ENCODE results near the gene GVQW3. TPM values are rescaled to one million over a fixed set of nuclear protein-coding genes. Genes with fewer than 3 reads are reported as not detected.

The GVQW3 gene
- total RNA-seq, 1 donor from 2014 or later, result 3.8 TPM

DNA sequence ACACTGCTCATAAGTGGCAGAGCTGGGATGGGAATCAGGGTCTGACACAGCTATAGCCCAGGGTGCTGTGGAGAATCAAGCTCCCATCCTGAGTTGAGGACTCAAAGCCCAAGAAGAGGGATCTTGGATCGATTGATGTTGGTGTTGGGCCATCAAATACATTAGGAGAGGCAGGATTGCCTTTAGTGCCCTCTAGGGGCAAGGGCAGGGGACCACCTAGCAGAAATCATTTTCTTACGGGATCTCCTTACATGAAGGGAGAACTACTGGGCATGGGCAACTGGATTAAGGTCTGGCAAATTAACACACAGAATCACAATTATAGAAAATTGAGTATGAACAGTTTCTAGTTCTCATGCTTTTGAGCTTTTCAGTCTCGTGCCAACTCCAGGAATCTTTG is 38.8 kb downstream of the GVQW3 start:
- TF ChIP-seq, protein P1, sequence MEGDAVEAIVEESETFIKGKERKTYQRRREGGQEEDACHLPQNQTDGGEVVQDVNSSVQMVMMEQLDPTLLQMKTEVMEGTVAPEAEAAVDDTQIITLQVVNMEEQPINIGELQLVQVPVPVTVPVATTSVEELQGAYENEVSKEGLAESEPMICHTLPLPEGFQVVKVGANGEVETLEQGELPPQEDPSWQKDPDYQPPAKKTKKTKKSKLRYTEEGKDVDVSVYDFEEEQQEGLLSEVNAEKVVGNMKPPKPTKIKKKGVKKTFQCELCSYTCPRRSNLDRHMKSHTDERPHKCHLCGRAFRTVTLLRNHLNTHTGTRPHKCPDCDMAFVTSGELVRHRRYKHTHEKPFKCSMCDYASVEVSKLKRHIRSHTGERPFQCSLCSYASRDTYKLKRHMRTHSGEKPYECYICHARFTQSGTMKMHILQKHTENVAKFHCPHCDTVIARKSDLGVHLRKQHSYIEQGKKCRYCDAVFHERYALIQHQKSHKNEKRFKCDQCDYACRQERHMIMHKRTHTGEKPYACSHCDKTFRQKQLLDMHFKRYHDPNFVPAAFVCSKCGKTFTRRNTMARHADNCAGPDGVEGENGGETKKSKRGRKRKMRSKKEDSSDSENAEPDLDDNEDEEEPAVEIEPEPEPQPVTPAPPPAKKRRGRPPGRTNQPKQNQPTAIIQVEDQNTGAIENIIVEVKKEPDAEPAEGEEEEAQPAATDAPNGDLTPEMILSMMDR (IDR thresholded peaks at IDR 0.05), result peak; percentile 15
- peaks cover 26% of the 10 kb centered on the region for H3K27me3 Mint-ChIP-seq (ENCODE audit: unreplicated experiment)
- no peaks in the 10 kb centered on the region for H3K9me3 Mint-ChIP-seq (ENCODE audit: unreplicated experiment)
- H3K27ac Mint-ChIP-seq (ENCODE audit: unreplicated experiment), result no peak overlapping the region
- H3K4me1 Mint-ChIP-seq (ENCODE audit: unreplicated experiment), result no peaks in the 10 kb centered on the region
- no peaks in the 10 kb centered on the region for H3K36me3 Mint-ChIP-seq (ENCODE audit: unreplicated experiment)
- H3K4me3 Mint-ChIP-seq (ENCODE audit: unreplicated experiment), result no peak overlapping the region
- DNase-seq (ENCODE audit: extremely low spot score, unreplicated experiment), result no peak

DNA sequence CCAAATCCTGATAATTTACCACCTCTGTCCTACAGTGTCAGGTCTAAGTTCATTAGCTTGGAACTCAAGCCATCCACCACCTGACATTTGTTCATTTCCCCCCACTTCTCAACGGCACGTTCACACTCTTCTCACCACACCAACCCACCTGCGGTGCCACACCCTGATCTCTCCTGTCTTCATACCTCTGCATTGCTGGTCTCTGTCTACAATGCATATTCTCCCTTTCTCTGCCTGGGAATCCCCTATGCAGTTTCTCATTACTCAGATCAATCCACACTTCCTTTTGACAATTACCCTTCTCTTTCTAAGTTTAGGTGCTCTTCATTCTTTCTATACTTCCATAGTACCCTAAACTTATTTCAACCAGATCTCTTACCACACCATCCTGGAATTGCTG is 43.3 kb downstream of the GVQW3 start:
- Mint-ChIP-seq H3K4me1 (ENCODE audit: unreplicated experiment) (no peaks in the 10 kb centered on the region), H3K27ac (ENCODE audit: unreplicated experiment) (no peak overlapping the region), H3K9me3 (ENCODE audit: unreplicated experiment) (no peaks in the 10 kb centered on the region), H3K36me3 (ENCODE audit: unreplicated experiment) (no peaks in the 10 kb centered on the region), H3K27me3 (ENCODE audit: unreplicated experiment) (peaks cover 7% of the 10 kb centered on the region), H3K4me3 (ENCODE audit: unreplicated experiment) (no peak overlapping the region)
- no peak for DNase-seq (ENCODE audit: extremely low spot score, unreplicated experiment)
- TF ChIP-seq, protein P1 (IDR thresholded peaks at IDR 0.05), result no peak

DNA sequence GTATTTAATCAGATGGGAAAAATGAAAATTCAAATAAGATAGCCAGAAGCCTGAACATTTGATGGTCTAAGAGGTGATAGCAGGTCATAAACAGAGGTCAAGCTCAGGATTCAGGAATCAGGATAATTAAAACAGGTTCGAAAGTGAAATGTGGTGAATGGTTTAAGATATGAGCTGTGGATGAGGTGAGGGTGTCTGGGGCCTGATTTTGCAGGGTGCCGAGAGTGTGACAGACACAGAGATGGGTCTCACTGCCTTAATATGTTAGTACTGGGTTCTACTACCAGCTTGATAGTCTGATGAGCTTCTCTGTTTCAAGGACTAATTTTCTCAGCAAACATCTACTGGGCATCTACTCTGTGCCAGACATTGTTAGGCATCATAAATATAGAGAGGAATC is 43.8 kb downstream of the GVQW3 start:
- Mint-ChIP-seq H3K27ac (ENCODE audit: unreplicated experiment) (no peak overlapping the region), H3K36me3 (ENCODE audit: unreplicated experiment) (no peaks in the 10 kb centered on the region), H3K4me3 (ENCODE audit: unreplicated experiment) (no peak overlapping the region), H3K9me3 (ENCODE audit: unreplicated experiment) (no peaks in the 10 kb centered on the region), H3K27me3 (ENCODE audit: unreplicated experiment) (peaks cover 7% of the 10 kb centered on the region), H3K4me1 (ENCODE audit: unreplicated experiment) (no peaks in the 10 kb centered on the region)
- TF ChIP-seq, protein P1 (IDR thresholded peaks at IDR 0.05), result no peak
- DNase-seq (ENCODE audit: extremely low spot score, unreplicated experiment), result no peak

DNA sequence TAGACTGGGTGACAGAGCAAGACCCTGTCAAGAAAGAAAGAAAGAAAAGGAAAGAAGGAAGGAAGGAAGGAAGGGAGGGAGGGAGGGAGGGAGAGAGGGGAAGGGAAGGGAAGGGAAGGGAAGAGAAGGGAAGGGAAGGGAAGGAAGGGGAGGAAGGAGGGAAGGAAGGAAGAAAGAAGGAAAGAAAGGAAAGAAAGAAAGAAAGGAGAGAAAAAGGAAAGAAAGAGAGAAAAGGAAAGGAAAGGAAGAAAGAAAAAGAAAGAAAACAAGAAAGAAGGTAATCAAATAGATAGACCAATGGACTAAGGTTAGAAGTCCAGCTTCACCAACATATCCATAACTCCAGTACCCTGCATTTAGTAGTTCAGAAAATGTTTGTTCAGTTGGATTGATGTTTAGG is 45.5 kb downstream of the GVQW3 start:
- Mint-ChIP-seq H3K36me3 (ENCODE audit: unreplicated experiment) (no peaks in the 10 kb centered on the region), H3K27me3 (ENCODE audit: unreplicated experiment) (peaks cover 7% of the 10 kb centered on the region), H3K9me3 (ENCODE audit: unreplicated experiment) (no peaks in the 10 kb centered on the region), H3K4me1 (ENCODE audit: unreplicated experiment) (no peaks in the 10 kb centered on the region), H3K27ac (ENCODE audit: unreplicated experiment) (no peak overlapping the region), H3K4me3 (ENCODE audit: unreplicated experiment) (no peak overlapping the region)
- TF ChIP-seq, protein P1 (IDR thresholded peaks at IDR 0.05), result no peak
- DNase-seq (ENCODE audit: extremely low spot score, unreplicated experiment), result no peak

DNA sequence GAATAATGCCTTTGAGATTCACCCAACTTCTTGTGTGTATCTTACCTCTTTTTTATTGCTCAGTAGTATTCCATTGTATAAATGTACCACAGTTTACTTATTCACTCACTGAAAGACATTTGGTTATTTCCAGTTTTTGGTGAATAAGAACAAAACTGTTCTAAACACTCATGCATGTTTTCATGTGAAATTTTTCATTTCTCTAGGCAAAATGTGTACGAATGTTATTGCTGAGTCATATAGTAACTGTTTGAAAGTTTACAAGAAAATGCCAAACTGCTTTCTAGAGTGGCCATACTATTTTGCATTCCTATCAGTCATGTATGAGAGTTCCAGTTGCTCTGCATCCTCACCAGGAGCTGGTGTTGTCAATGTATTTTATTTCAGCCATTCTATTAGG is 54.9 kb downstream of the GVQW3 start:
- Mint-ChIP-seq H3K27me3 (ENCODE audit: unreplicated experiment) (no peaks in the 10 kb centered on the region), H3K36me3 (ENCODE audit: unreplicated experiment) (no peaks in the 10 kb centered on the region), H3K4me3 (ENCODE audit: unreplicated experiment) (no peak overlapping the region), H3K4me1 (ENCODE audit: unreplicated experiment) (no peaks in the 10 kb centered on the region), H3K9me3 (ENCODE audit: unreplicated experiment) (no peaks in the 10 kb centered on the region), H3K27ac (ENCODE audit: unreplicated experiment) (no peak overlapping the region)
- TF ChIP-seq, protein P1 (IDR thresholded peaks at IDR 0.05), result no peak
- DNase-seq (ENCODE audit: extremely low spot score, unreplicated experiment), result no peak

Data from osteocyte (in vitro differentiated cells).